GM12875 (cell line): ENCODE results near the gene LAMB4.

Source experiments
- H3K4me3 ChIP-seq: one replicate; pipeline ENCODE4 v1.5.1; 2011; ENCODE audit warnings: low read depth, low read length, control low read depth
- TF ChIP-seq, protein P1 (sequence below): IDR thresholded peaks from 2 replicates; pipeline ENCODE4 v1.5.1; 2011; ENCODE audit warnings: low read depth, mild to moderate bottlenecking, control low read depth, inconsistent platforms, low read length, moderate library complexity, borderline replicate concordance; ENCODE audit not compliant: insufficient read depth

The LAMB4 gene

DNA sequence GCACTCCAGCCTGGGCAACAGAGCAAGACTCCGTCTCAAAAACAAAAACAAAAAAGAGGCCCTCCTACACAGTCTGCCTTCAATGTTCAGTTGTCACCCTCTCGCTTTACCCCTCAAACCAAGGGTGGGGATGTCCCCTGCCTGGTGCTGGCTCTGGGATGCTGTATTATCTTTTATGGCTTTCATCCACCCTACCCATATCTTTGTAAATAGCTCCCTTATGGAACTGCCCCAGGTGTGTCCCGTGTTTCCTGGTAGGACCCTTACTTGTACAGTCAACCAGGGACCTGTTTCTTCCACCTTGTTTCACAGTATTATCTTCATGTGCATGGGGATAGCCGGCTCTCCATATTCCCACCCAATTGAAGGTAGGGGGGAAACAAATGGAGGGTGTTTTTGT lies 111.5 kb downstream of the LAMB4 start:
- no peak overlapping the region for H3K4me3 ChIP-seq
- TF ChIP-seq, protein P1, sequence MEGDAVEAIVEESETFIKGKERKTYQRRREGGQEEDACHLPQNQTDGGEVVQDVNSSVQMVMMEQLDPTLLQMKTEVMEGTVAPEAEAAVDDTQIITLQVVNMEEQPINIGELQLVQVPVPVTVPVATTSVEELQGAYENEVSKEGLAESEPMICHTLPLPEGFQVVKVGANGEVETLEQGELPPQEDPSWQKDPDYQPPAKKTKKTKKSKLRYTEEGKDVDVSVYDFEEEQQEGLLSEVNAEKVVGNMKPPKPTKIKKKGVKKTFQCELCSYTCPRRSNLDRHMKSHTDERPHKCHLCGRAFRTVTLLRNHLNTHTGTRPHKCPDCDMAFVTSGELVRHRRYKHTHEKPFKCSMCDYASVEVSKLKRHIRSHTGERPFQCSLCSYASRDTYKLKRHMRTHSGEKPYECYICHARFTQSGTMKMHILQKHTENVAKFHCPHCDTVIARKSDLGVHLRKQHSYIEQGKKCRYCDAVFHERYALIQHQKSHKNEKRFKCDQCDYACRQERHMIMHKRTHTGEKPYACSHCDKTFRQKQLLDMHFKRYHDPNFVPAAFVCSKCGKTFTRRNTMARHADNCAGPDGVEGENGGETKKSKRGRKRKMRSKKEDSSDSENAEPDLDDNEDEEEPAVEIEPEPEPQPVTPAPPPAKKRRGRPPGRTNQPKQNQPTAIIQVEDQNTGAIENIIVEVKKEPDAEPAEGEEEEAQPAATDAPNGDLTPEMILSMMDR: no peak

DNA sequence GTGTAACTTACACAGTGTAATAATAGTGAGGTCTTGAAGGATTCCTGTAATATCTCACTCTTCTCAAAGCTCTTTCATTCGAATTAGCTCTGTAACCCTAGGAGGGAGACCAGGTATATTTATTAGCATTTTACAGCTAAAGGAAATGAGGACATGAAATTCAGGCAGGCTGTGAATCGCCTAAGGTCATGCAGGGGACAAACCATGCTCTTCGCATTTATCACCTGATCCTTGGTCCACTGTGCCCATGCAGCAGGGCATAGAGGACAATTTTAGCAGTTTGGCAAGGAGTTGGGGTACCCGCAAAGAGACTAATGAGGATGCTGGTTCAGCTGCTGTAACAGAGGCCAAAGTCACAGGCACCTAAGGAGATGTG lies 112.4 kb downstream of the LAMB4 start:
- H3K4me3 ChIP-seq: no peak overlapping the region
- TF ChIP-seq, protein P1: no peak

DNA sequence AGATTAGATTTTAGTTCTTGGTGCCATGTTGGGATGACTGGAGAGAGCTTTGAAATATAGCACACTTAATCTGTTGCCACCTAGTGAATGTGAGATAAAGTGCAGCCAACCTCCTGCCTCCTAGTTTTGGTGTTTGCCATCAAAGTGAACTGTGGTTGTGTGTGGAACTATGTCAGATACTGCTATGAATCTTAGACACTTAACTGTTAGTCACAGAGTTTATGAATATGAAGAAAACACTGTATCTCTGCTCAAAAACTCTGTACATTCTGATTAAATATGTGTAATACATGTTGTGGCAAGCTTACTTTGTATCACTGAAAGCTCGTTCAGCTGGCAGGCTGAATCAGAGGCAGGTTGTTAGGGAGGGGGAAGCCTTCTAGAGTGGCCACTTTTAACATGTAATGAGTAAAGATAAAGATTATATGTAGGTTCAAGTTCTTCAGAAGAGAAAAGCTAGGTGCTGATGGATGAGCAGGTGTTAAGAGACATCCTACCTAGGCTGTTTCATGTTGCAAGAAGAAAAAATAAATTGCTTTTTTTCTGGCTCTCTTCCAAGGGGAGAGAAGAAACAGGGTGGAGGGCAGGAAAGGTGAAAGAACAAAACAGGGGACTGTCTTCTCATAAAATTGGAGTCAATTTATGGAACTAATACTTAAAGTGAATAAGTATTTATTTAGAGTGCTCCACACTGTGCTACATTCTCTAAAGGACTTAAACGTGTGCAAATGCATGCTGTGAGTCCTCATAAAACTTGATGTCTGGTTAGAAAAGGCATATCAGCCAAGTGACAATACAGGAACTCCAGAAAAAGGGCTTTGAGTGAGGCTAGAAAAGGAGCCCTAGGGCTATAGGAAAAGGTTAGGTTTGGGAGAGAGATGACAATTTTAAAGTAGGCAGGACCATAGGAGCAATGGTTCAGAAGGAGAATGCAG lies 113.1 kb downstream of the LAMB4 start:
- TF ChIP-seq, protein P1: no peak
- no peak overlapping the region for H3K4me3 ChIP-seq

DNA sequence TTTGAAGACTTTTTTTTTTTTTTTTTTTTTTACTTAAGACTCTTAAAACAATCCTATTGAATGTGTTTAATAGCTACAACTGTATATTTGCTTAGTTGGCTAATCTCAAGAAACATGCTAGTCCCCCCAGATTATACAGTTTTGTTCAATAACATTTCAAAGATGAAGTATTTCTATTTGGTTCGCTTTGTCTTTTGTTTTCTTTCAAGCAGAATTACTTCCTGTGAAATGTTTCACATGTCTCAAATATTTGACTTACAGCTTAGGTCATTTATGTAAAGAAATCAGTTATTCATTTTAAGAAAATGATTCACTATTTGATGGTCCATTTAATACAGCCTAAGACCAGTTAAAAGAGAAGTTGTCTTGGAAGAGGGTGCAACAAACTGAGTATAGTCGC lies 114.4 kb downstream of the LAMB4 start:
- TF ChIP-seq, protein P1: no peak
- H3K4me3 ChIP-seq: no peak overlapping the region

DNA sequence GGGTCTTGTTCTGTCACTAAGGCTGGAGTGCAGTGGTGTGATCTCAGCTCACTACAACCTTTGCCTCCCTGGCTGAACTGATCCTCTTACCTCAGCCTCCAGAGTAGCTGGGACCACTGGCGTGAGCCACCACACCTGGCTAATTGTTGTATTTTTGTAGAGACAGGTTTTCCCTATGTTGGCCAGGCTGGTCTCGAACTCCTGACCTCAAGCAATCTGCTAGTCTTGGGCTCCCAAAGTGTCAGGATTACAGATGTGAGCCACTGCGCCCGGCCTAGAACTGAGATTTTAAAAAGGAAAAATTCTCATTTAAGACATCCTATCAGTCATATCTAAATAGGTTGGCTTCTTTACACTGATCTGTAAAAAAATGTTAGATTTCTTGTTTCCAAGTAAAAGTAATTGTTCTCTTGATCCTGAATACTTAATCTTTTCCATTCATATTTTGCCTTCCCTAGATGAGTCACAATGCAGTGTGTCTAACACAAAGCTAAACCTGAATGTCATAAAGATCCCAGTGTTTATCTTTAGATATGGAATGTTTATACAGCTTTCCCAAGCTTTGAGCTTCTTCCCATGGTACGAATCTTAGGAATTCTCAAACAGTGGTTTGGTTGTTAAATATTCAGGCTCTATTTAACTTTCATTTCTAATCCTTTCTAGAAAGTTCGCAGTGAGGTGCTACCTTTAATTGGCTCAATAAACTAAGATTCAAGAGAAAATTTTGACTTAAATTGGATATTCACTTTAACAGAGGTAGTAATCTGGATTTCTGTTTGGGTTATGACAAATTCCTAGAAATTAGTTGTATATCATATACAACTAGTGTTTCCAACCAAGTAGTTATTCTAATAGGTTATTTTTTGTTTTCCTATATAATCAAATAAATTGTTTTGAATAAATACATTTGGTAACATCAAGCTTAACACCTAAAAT lies 115.1 kb downstream of the LAMB4 start:
- no peak overlapping the region for H3K4me3 ChIP-seq
- TF ChIP-seq, protein P1: no peak

DNA sequence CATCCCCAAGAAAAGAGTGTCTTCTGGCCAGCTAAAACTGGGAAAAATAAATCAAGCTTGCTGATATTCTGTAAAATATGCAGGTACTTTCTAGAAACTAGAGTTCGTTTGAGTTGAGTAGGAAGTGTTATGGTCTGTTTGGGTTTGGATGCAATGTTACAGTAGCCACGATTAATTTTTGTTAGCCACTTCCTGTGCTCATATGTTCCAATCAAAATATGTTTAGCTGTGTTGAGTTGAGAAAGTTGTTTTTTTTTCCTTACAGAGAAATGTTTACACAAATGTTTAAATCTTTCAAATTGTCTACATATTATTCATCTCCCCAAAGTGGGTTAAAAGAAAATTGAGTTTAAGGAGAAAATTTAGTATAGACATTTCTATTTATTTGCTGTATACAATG lies 115.9 kb downstream of the LAMB4 start:
- TF ChIP-seq, protein P1: no peak
- H3K4me3 ChIP-seq: no peak overlapping the region
